ENCODE measurements around the gene FXYD4. TPM values are rescaled to one million over a fixed set of nuclear protein-coding genes. Genes with fewer than 3 reads are reported as not detected.
A peak's percentile ranks its signal among the peaks of the same experiment; 100 is the strongest.

Gene FXYD4
- total RNA-seq, 4 donors from 2014 or later: not detected

DNA sequence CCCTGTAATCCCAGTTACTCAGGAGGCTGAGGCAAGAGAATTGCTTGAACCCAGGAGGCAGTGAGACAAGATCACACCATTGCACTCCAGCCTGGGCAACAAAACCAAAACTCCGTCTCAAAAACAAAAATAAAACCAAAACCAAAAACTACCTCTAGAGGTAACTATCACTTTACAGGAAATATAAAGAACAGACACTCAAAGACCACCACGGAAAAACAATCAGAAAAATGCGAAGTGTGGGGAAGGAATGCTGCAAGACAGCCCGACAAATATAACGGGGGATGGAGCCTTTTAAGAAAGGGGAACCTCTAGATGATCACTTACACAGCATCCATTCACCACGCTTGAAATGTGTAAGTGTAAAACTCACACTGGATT lies 33.3 kb downstream of the FXYD4 start:
- Histone ChIP-seq H3K4me1 (peaks cover 0 to 63% (median 30%) of the 10 kb centered on the region in 4 donors), H3K4me3 (peak overlapping the region in 3 of 4 donors; percentile 22 to 25 (median 23)), H3K36me3 (no peaks in the 10 kb centered on the region), H3K27me3 (no peaks in the 10 kb centered on the region), H3K27ac (peak overlapping the region; percentile 34 to 99 (median 66)), H3K9me3 (no peaks in the 10 kb centered on the region)
- TF ChIP-seq, protein P1, sequence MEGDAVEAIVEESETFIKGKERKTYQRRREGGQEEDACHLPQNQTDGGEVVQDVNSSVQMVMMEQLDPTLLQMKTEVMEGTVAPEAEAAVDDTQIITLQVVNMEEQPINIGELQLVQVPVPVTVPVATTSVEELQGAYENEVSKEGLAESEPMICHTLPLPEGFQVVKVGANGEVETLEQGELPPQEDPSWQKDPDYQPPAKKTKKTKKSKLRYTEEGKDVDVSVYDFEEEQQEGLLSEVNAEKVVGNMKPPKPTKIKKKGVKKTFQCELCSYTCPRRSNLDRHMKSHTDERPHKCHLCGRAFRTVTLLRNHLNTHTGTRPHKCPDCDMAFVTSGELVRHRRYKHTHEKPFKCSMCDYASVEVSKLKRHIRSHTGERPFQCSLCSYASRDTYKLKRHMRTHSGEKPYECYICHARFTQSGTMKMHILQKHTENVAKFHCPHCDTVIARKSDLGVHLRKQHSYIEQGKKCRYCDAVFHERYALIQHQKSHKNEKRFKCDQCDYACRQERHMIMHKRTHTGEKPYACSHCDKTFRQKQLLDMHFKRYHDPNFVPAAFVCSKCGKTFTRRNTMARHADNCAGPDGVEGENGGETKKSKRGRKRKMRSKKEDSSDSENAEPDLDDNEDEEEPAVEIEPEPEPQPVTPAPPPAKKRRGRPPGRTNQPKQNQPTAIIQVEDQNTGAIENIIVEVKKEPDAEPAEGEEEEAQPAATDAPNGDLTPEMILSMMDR (IDR thresholded peaks at IDR 0.05): no peak
- TF ChIP-seq POLR2A (IDR thresholded peaks at IDR 0.05): no peak
- DNase-seq: no peak

DNA sequence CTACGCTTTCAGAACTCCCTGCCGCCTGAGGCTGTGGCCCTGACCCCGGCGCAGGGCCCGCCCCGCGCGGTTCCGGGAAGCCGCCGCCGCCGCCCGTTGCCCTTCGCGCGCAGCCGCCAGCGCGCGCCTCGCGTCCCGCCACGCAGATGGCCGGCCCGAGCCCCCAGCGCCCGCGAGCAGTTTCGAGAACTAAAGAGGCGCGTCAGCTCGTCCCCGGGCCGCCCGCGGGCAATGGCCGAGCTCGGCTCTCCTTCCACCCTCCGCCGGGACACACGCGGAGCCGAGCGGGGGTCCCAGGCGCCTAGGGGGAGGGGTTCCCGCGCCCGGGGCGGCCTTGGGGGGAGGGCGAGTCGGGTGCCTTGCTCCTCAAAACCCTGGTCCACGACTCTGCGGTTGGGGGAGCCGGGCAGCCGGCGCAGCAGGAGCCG lies 35.7 kb downstream of the FXYD4 start:
- TF ChIP-seq, protein P1 (IDR thresholded peaks at IDR 0.05): no peak
- TF ChIP-seq POLR2A (IDR thresholded peaks at IDR 0.05): no peak
- Histone ChIP-seq H3K27ac (peak overlapping the region; percentile 99 to 100 (median 99)), H3K27me3 (no peaks in the 10 kb centered on the region), H3K36me3 (no peaks in the 10 kb centered on the region), H3K4me1 (peaks cover 0 to 42% (median 25%) of the 10 kb centered on the region in 4 donors), H3K4me3 (peak overlapping the region; percentile 67 to 80 (median 77)), H3K9me3 (no peaks in the 10 kb centered on the region)
- peak; percentile 42 to 80 (median 75) for DNase-seq

DNA sequence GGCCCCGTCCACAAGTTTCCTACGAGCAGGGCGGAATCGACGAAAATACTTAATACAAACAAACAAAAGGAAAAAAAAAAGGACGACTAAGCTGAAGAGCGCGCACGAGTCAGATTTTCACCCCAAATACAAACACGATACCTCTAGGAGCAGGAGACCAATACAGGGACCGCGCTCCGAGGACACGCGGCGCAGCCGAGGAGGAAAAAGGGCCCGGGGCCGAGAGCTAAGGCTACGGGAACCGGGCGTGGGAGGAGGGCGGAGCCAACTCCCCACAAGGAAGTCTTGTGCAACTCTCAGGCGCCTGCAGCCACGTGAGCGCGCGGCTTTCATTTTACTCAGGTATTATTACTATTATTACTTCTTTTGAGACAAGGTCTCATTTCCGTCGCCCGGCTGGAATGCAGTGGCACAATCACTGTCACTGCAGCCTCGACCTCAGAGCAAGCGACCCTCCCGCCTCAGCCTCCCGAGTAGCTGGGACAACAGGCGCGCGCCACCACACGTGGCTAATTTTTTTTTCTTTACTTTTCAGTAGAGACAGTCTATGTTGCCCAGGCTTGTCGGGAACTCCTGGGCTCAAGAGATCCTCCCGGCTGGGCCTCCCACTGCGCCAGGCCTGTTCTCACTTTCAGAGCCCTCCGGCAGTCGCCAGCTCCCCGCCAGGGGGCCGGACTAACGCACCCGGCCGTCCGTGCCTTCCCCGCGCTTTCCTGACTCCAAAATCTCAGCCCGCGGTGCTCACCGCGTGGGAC lies 36.3 kb downstream of the FXYD4 start:
- peaks cover 0 to 36% (median 23%) of the 10 kb centered on the region in 4 donors for H3K4me1 ChIP-seq

DNA sequence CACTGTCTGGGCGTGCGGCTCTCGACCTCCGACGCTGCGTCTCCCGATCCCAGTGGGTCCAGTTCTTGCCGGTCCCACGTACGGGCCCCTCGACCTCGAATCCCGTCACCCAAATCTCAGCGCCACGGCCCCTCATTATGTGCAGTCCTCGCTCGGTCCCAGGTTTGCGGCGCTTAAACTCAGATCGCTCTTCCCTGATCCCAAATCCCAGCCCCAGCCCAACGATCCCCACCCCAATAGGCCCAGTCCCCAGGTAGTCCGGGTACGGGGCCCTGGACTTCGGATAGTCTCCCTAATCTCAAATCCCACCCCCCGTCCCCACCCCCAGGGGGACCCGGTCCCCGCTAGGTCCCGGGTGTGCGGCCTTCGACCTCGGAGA lies 36.9 kb downstream of the FXYD4 start:
- DNase-seq: peak in 2 of 3 donors; percentile 27 to 64

More for the DNA sequence above, 36.3 kb downstream of the FXYD4 start:
- Histone ChIP-seq H3K4me3 (peak overlapping the region; percentile 67 to 80 (median 77)), H3K9me3 (no peaks in the 10 kb centered on the region), H3K36me3 (no peaks in the 10 kb centered on the region), H3K27ac (peak overlapping the region; percentile 99 to 100 (median 99)), H3K27me3 (no peaks in the 10 kb centered on the region)
- TF ChIP-seq POLR2A (IDR thresholded peaks at IDR 0.05): peak; percentile 67 to 85
- TF ChIP-seq, protein P1 (IDR thresholded peaks at IDR 0.05): peak; percentile 21 to 47 (median 32)
- DNase-seq: peak; percentile 93 to 98 (median 94)

DNA sequence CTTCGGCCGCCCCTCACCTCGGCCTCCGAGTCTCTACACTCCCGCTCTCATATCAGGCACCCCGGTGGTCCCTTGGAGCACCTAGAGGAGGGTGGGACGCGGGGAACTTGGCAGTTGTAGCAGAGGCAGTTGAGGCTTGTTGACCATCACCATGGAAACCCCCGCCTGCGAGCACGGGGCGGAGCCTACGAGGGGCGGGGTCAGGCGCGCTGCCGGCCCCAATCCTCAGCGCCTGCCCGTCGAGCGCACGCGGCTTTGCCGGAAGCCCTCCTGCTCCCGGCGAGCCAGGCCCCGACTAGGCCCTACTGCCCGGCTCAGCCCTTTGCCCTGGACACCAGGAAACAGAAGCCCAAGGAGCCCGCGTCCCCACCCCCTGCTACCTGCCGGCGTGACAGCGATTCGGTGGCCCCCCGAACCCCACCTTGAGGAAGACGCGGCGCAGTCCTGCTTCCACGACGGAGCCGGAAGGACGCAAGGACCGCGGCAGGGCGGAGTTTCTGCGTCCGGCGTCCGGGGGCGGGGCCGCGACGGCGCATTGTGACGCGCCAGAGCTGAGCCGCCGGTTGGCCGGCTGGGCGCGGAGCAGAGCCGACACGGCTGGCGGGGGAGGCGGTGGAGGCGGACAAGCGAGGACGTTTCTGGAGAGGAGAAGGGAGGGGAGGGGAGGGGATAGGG lies 37.4 kb downstream of the FXYD4 start, which contains the start of gene HNRNPF:
Gene HNRNPF, minus strand, starts transcription at position 477 of the 675 bp plus-strand sequence. CDS start 21,302 bp downstream, outside the sequence.
- Histone ChIP-seq H3K4me3 (peak within 1 kb of the TSS; percentile 67 to 80 (median 77)), H3K27me3 (no peaks in the 10 kb centered on the region), H3K27ac (peak within 1 kb of the TSS; percentile 99 to 100 (median 99)), H3K9me3 (no peaks in the 10 kb centered on the region), H3K36me3 (no peaks in the 10 kb centered on the region), H3K4me1 (peaks cover 0 to 25% (median 16%) of the 10 kb centered on the region in 4 donors)
- TF ChIP-seq, protein P1 (IDR thresholded peaks at IDR 0.05): no peak
- peak; percentile 91 to 98 for TF ChIP-seq POLR2A (IDR thresholded peaks at IDR 0.05)
- DNase-seq: peak; percentile 90 to 97 (median 97)

More for the DNA sequence above, 36.9 kb downstream of the FXYD4 start:
- no peaks in the 10 kb centered on the region for H3K9me3 ChIP-seq
- peak overlapping the region; percentile 67 to 80 (median 77) for H3K4me3 ChIP-seq
- H3K4me1 ChIP-seq: peaks cover 0 to 30% (median 20%) of the 10 kb centered on the region in 4 donors
- TF ChIP-seq POLR2A (IDR thresholded peaks at IDR 0.05): no peak
- TF ChIP-seq, protein P1 (IDR thresholded peaks at IDR 0.05): peak in 1 of 6 experiments; percentile 5
- no peaks in the 10 kb centered on the region for H3K27me3 ChIP-seq
- H3K36me3 ChIP-seq: no peaks in the 10 kb centered on the region
- H3K27ac ChIP-seq: peak overlapping the region; percentile 99 to 100 (median 99)
